K562 (cell line): ENCODE measurements around the gene MLLT3. TPM values are rescaled to one million over a fixed set of nuclear protein-coding genes. Genes with fewer than 3 reads are reported as not detected.

ENCODE experiments used
- ATAC-seq: fragments of 200-7000 bp; cut with Tn5 transposase; 3 replicates; pipeline ENCODE4 v1.9.1; 2020; ENCODE audit warnings: moderate library complexity
- BruUV-seq: library from RNA; stranded (reverse); fragments of 400-500 nt; replicated peaks from 2 replicates; lab custom pipeline; 2021; lab: Mats Ljungman, UMichigan
- CTCF ChIA-PET: fragments of 300-600 bp; formaldehyde crosslinking; extraction: SDS; loops from one replicate; lab custom pipeline; 2021; ENCODE audit warnings: low intra/inter-chr PET ratio; lab: Yijun Ruan, JAX
- POLR2A ChIA-PET: fragments of 300-600, 350-650 bp; sonication (Branson Sonifier 250); formaldehyde crosslinking; extraction: SDS; loops from one replicate; lab custom pipeline; 2021; ENCODE audit warnings: antibody characterized with exemption, inconsistent platforms; lab: Yijun Ruan, JAX
- DNase-seq, 4 experiments: peaks; one replicate each; pipeline versions ENCODE4 v3.0.0 to v3.0.0-alpha.2; 2011 to 2018; ENCODE audit warnings: low spot score in 3 of 4, mixed read lengths in 3 of 4; ENCODE audit errors: extremely low read depth in 1 of 4
- FAIRE-seq: peaks from 2 replicates; lab custom pipeline; 2011; peaks lifted over from hg19 to GRCh38; lab: Jason Lieb, UNC
- H2AFZ ChIP-seq: 2 replicates; pipeline ENCODE4 v1.6.0; 2011; ENCODE audit warnings: low read depth, low read length, control low read depth, inconsistent platforms
- H3K27ac ChIP-seq: fragments of 200-600 bp; 3 replicates; pipeline ENCODE4 v1.8.0; 2011; ENCODE audit warnings: low read depth, mild to moderate bottlenecking, control low read depth, inconsistent platforms, low read length, moderate library complexity, mixed read lengths; ENCODE audit errors: extremely low read depth
- H3K27me3 ChIP-seq, 2 experiments: fragments of 300-600 bp in 1 of 2; 2 replicates in 1 of 2; 3 replicates in 1 of 2; pipeline versions ENCODE4 v1.6.0 to v1.8.0; 2011; ENCODE audit warnings: inconsistent platforms in 2 of 2, low read length in 2 of 2, mild to moderate bottlenecking in 1 of 2, mixed read lengths in 1 of 2, moderate library complexity in 1 of 2; ENCODE audit not compliant: control insufficient read depth in 2 of 2, insufficient read depth in 2 of 2
- H3K36me3 ChIP-seq: fragments of 300-600 bp; 3 replicates; pipeline ENCODE4 v1.8.0; 2011; ENCODE audit warnings: mild to moderate bottlenecking, low read length, inconsistent platforms; ENCODE audit not compliant: control insufficient read depth, insufficient read depth
- H3K4me1 ChIP-seq, 2 experiments: fragments of 200-600 bp in 1 of 2; replicated peaks in 1 of 2; 2 replicates in 1 of 2; 3 replicates in 1 of 2; pipeline versions ENCODE4 v1.5.1 to v1.8.0; 2011; ENCODE audit warnings: inconsistent platforms in 2 of 2, low read length in 2 of 2, mild to moderate bottlenecking in 1 of 2, mixed read lengths in 1 of 2, moderate library complexity in 1 of 2; ENCODE audit not compliant: control insufficient read depth in 2 of 2, insufficient read depth in 2 of 2
- H3K4me2 ChIP-seq: 2 replicates; pipeline ENCODE4 v1.6.1; 2011; ENCODE audit warnings: low read length, control low read depth, inconsistent platforms, mixed read lengths; ENCODE audit not compliant: insufficient read depth
- H3K4me3 ChIP-seq: fragments of 200-600 bp; sonication (generic), shearing (Covaris generic); 2 replicates; pipeline ENCODE4 v1.5.1; 2016; ENCODE audit warnings: control low read depth, inconsistent platforms
- H3K79me2 ChIP-seq: fragments of 200-600 bp; 3 replicates; pipeline ENCODE4 v1.8.0; 2011; ENCODE audit warnings: low read length, inconsistent platforms; ENCODE audit not compliant: control insufficient read depth, insufficient read depth
- H3K9ac ChIP-seq, 2 experiments: 2 replicates each; pipeline versions ENCODE4 v1.6.0 to v1.6.1; 2011; ENCODE audit warnings: low read depth in 2 of 2, low read length in 2 of 2, control low read depth in 1 of 2, inconsistent platforms in 1 of 2, mild to moderate bottlenecking in 1 of 2, mixed read lengths in 1 of 2; ENCODE audit not compliant: insufficient read depth in 1 of 2
- H3K9me1 ChIP-seq: one replicate; pipeline ENCODE4 v1.6.0; 2011; ENCODE audit warnings: inconsistent platforms, mild to moderate bottlenecking, low read length, moderate library complexity; ENCODE audit not compliant: control insufficient read depth, insufficient read depth
- H3K9me3 ChIP-seq: replicated peaks from 2 replicates; pipeline ENCODE4 v1.5.1; 2011; ENCODE audit warnings: low read depth, low read length, inconsistent platforms; ENCODE audit not compliant: control insufficient read depth, insufficient read depth
- H4K20me1 ChIP-seq: replicated peaks from 2 replicates; pipeline ENCODE4 v1.6.1; 2011; ENCODE audit warnings: low read length, inconsistent platforms, mixed read lengths; ENCODE audit not compliant: control insufficient read depth, insufficient read depth
- KAT8 ChIP-seq: fragments of 450-650 bp; IDR thresholded peaks from 2 replicates; pipeline ENCODE4 v1.6.1; 2016; ENCODE audit warnings: low read depth, mild to moderate bottlenecking
- SIN3B ChIP-seq: fragments of 450-650 bp; IDR thresholded peaks from 2 replicates; pipeline ENCODE4 v1.6.1; 2017; ENCODE audit warnings: low read depth, mild to moderate bottlenecking, moderate library complexity
- SMARCE1 ChIP-seq: fragments of 450-650 bp; IDR thresholded peaks from 2 replicates; pipeline ENCODE4 v1.7.1; 2016; ENCODE audit warnings: mild to moderate bottlenecking
- YBX1 ChIP-seq: fragments of 450-650 bp; IDR thresholded peaks from 2 replicates; pipeline ENCODE4 v1.7.1; 2016; ENCODE audit warnings: mild to moderate bottlenecking
- WGBS: fragments of 100-300 bp; shearing (Covaris generic); methylation state at CpG from one replicate; pipeline ENCODE4 v1.1.6; 2016; ENCODE audit warnings: low coverage, mixed read lengths; ENCODE audit not compliant: insufficient coverage; ENCODE audit errors: missing lambda C conversion rate; 5-methylcytosine and 5-hydroxymethylcytosine counted together
- in situ Hi-C: fragments of 300-500 bp; cut with MboI; formaldehyde crosslinking; loops from 4 replicates; pipeline ENCODE4 v1.15.0; 2018; ENCODE audit warnings: inconsistent platforms, mixed read lengths
- intact Hi-C: fragments of 100-400 bp; cut with micrococcal nuclease; formaldehyde crosslinking; loops from 2 replicates; pipeline ENCODE4 v1.14.2; 2022
- polyA plus RNA-seq, 8 experiments: library from polyadenylated mRNA; depleted of rRNA in 4 of 8; stranded (reverse) in 5 of 8; unstranded in 3 of 8; fragments of >200 nt; fragmentation: Nextera tagmentation in 2 of 8; fragmentation: Illumina TruSeq in 1 of 8; extraction: Ambion mirVana in 2 of 8; extraction: Trizol in 1 of 8; gene quantifications; 2 replicates each; pipeline versions ENCODE4 v1.2.1 to v1.2.3, GENCODE V29; 2011 to 2014; ENCODE audit warnings: inconsistent platforms in 1 of 8, missing spikeins in 1 of 8
- total RNA-seq, 7 experiments: library from RNA; depleted of rRNA in 6 of 7; stranded (reverse); fragments of >200 nt in 6 of 7; fragmentation: Illumina TruSeq in 2 of 7; extraction: Trizol in 2 of 7; gene quantifications; 2 replicates each; pipeline versions ENCODE4 v1.2.1 to v1.2.3, GENCODE V29; 2011 to 2021; ENCODE audit warnings: low replicate concordance in 1 of 7
- TF ChIP-seq, protein P1 (sequence below), 2 experiments: fragments of 150-350 bp in 1 of 2; IDR thresholded peaks; 2 replicates each; pipeline ENCODE4 v1.6.1; 2012 to 2016; ENCODE audit warnings: low read depth in 2 of 2, low read length in 2 of 2, mild to moderate bottlenecking in 1 of 2, moderate library complexity in 1 of 2
- TF ChIP-seq, protein P2 (sequence below): fragments of 250-450 bp; sonication (Bioruptor Pico); IDR thresholded peaks from 2 replicates; pipeline ENCODE4 v1.8.0; 2022; ENCODE audit warnings: moderate library complexity, mild to moderate bottlenecking, inconsistent platforms
- TF ChIP-seq, protein P3 (sequence below): fragments of 250-450 bp; sonication (Bioruptor Pico); IDR thresholded peaks from 2 replicates; pipeline ENCODE4 v1.4.0; 2020; ENCODE audit warnings: mild to moderate bottlenecking, moderate library complexity

The MLLT3 gene
- total and polyA plus RNA-seq, 9 of the 15 experiments (the other 6 are each of a cell fraction or from before 2014, with no cell fraction given) = 0.07 to 0.42 (median 0.22) TPM; not detected in 4

DNA sequence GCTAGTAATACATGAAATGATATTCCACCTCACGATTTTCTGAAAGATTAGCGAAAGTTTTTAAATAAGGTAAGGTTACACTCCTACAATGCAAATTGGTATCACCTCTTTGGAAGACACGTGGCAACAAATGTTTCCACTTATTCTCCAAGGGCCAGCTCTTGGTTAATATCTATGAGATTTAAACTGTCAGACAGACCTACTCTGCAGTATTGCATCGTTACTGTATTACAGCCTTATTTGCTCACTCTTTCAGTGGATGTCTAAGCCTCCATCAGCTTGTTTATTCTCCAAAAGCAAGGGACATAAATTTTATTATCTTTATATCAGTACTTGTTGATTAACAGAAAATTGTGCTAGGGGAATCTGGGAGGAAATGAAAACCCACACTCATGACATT, 135.7 kb downstream of the MLLT3 start:
- no TSS peak for BruUV-seq
- Histone ChIP-seq H3K9me1 (no peaks in the 10 kb centered on the region), H3K4me3 (no peak overlapping the region), H3K27me3 (no peaks in the 10 kb centered on the region), H3K9me3 (no peaks in the 10 kb centered on the region), H3K4me2 (no peak overlapping the region), H3K36me3 (no peaks in the 10 kb centered on the region), H3K4me1 (no peaks in the 10 kb centered on the region), H3K79me2 (no peaks in the 10 kb centered on the region), H3K27ac (no peak overlapping the region), H3K9ac (no peak overlapping the region), H4K20me1 (no peaks in the 10 kb centered on the region), H2AFZ (no peak overlapping the region)
- TF ChIP-seq SIN3B = no peak
- TF ChIP-seq YBX1 = no peak
- TF ChIP-seq, protein P1, sequence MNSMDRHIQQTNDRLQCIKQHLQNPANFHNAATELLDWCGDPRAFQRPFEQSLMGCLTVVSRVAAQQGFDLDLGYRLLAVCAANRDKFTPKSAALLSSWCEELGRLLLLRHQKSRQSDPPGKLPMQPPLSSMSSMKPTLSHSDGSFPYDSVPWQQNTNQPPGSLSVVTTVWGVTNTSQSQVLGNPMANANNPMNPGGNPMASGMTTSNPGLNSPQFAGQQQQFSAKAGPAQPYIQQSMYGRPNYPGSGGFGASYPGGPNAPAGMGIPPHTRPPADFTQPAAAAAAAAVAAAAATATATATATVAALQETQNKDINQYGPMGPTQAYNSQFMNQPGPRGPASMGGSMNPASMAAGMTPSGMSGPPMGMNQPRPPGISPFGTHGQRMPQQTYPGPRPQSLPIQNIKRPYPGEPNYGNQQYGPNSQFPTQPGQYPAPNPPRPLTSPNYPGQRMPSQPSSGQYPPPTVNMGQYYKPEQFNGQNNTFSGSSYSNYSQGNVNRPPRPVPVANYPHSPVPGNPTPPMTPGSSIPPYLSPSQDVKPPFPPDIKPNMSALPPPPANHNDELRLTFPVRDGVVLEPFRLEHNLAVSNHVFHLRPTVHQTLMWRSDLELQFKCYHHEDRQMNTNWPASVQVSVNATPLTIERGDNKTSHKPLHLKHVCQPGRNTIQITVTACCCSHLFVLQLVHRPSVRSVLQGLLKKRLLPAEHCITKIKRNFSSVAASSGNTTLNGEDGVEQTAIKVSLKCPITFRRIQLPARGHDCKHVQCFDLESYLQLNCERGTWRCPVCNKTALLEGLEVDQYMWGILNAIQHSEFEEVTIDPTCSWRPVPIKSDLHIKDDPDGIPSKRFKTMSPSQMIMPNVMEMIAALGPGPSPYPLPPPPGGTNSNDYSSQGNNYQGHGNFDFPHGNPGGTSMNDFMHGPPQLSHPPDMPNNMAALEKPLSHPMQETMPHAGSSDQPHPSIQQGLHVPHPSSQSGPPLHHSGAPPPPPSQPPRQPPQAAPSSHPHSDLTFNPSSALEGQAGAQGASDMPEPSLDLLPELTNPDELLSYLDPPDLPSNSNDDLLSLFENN (IDR thresholded peaks at IDR 0.05; ENCODE audit: low read depth in 2 of 2, low read length in 2 of 2) = no peak
- TF ChIP-seq SMARCE1 = no peak
- TF ChIP-seq, protein P2, sequence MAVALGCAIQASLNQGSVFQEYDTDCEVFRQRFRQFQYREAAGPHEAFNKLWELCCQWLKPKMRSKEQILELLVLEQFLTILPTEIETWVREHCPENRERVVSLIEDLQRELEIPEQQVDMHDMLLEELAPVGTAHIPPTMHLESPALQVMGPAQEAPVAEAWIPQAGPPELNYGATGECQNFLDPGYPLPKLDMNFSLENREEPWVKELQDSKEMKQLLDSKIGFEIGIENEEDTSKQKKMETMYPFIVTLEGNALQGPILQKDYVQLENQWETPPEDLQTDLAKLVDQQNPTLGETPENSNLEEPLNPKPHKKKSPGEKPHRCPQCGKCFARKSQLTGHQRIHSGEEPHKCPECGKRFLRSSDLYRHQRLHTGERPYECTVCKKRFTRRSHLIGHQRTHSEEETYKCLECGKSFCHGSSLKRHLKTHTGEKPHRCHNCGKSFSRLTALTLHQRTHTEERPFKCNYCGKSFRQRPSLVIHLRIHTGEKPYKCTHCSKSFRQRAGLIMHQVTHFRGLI (CRISPR knock-in tag) = no peak
- TF ChIP-seq, protein P3, sequence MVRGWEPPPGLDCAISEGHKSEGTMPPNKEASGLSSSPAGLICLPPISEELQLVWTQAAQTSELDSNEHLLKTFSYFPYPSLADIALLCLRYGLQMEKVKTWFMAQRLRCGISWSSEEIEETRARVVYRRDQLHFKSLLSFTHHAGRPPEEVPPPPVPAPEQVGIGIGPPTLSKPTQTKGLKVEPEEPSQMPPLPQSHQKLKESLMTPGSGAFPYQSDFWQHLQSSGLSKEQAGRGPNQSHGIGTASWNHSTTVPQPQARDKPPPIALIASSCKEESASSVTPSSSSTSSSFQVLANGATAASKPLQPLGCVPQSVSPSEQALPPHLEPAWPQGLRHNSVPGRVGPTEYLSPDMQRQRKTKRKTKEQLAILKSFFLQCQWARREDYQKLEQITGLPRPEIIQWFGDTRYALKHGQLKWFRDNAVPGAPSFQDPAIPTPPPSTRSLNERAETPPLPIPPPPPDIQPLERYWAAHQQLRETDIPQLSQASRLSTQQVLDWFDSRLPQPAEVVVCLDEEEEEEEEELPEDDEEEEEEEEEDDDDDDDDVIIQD (CRISPR knock-in tag) = no peak
- TF ChIP-seq KAT8 = no peak
- intact Hi-C loops (no loop called here), in situ Hi-C loops (no loop called here)
- WGBS = 0% methylated on average over 4 of the region's 4 CpGs
- ChIA-PET CTCF (no interaction called here), POLR2A (no interaction called here)
- FAIRE-seq (no peak), DNase-seq (no peak), ATAC-seq (no peak)
